Cerebellar cortex (tissue), 1 donor: Measurements from ENCODE around the gene BHMT.
A peak's percentile ranks its signal among the peaks of the same experiment; 100 is the strongest.
"Not testable (repeated sequence)": the region's sequence is repeated elsewhere in the genome, so short reads cannot be mapped to it uniquely, and the experiment has no call there.

ENCODE experiments used
- DNase-seq: peaks from one replicate; pipeline ENCODE4 v3.0.0-alpha.2; 2015; ENCODE audit warnings: low spot score

The BHMT gene

DNA sequence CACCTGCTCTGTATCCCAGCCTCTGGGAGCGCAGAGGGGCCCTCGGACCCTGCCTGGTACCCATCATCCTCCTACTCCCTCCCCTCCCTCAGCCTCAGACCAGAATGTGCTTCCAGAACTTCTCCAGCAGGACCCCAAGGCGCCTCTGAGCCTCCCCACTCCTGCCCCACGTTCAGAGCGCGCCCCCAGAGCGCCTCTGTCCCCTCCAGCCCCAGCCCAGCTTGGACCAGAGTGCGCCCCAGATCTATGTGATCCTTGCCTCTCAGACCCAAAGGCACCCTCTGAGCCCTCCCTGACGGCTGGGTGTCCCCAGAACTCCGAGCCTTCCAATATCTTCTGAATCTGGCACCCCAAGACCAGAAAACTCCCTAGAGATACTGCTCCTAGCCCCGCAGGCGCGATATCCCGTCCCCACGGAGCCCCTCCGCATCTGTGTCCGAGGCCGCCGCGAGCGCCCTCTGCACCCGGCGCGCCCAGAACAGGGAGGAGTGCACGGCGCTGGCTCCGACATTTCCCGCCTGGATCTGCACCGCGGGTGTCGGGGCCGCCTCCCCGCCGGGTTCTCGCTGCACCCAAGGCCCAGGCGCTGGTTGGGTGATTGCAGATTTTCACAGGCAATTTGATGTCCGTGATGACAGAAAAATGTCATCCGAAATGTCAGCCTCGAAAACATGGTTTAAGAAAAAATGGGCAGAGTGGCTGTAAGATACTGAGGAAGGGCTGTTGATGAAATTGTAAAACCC lies 522 bp downstream of the BHMT start:
- DNase-seq, result no peak

DNA sequence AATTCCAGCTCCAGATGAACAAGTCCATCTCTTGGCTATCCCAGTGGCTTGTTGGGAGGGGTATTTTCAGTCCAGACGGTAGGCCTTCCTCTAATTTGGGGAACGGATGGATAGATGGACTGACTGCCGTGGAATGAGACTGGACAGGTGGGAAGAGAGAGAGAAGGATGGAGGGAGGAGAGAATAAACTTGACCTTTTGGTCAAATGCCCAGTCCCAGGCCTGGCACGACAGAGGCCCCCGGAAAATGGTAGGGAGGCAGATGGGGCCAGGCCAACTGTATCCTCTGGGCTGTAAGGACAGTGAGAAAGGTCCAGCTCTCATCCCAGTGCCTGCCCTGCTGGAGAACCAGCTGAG lies 1.1 kb downstream of the BHMT start:
- DNase-seq, result no peak

DNA sequence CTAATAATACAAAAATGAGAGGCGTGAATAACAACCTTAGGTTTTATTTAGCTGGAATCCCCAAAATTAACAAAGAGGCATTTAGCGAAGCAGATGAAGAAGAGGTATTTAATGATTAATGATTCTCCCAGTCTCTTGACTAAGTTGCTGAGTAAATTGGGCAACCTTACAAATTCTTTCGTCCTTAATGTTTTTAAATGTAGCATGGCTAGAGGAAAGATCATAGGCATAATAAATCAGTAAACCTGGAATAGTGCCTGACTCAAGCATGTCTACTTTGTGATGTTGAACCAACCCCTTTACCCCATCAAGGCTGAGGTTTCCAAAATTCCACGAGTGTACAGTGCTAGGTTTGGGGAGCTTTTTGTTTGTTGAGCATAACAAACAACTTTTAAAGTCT lies 7.9 kb downstream of the BHMT start:
- DNase-seq, result no peak

GRCh38 chr5:79120221-79120620 lies 8.6 kb downstream of the BHMT start:
- no peak for DNase-seq

DNA sequence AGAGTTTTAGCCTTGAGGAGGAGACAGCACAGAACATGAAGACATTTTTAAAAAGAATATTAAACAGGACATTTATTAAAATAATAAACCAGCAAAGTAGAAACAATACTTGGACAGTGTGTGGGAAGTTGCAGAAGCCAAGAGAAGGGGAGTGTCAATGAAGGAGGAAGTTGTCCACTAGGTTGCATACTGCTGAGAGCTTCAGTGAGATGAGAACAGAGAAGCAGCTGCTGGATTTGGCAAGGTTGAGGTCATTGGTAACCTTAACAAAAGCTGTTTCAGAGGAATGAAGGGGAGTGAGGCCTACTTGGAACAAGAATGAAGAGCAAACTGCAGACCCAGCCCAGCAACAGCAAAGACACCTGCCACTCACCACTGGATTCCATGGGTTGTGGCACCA lies 11.4 kb downstream of the BHMT start:
- DNase-seq, result no peak

DNA sequence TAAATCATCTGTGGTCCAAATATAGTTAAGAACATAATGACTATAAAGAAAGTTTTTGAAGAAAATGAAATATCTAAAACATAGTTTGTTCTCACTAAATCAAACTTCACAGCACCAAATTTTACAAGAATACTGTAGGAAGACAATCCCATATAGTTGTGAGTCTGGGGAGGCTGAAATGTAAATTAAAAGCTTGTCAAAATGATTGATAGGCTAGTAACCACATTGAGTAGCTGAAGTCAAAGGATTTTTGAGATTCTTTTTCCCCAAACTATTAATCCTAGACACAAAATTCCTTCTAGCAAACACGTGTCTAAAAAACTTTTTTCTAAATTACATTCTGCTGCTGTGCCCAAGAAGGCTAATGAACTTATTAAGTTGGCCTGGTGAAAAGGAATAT lies 13.0 kb downstream of the BHMT start:
- no peak for DNase-seq

- no peak for DNase-seq
Measured at GRCh38 chr5:79130781-79131180, 19.2 kb downstream of the BHMT start.

- DNase-seq, result peak; percentile 61
Measured at GRCh38 chr5:79133121-79133656, 21.6 kb downstream of the BHMT start.

GRCh38 chr5:79133657-79134451 lies 22.2 kb downstream of the BHMT start:
- peak; percentile 83 for DNase-seq

DNA sequence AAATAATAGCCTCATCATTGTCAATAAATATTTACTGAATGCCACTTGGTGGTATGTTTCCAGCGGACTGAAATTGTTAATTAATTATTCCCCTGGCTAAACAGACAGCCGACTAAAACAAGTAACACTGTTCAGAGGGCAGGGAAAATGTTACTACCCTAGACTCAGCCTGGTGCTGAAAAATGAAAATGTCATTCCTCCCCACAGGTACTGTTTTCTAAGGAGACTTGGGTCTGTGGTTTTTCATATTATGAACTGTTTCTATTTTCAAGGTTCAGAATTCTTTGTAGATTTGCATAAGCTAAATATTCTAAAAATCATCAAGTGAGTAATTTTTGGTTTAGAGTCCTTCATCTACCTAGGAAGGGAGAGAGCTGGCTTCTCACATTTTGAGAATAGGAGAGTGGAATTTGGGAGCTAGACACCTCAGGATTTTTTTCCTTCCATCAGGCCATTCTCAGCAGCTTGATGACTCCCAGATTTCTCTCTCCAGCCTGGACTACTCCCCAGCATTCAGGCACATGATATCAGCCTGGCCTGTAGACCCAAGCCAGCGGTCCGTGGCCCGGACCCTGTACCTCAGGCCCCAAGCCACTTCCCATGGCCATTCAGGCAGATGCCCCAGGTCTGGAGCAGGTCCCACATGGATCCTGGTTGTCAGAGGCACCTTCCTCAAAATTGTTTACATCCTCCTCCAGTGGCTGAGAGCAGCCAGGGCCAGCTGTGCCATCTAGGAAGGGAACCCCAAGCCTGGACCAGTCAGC lies 24.4 kb downstream of the BHMT start:
- no peak for DNase-seq

- no peak for DNase-seq
Measured at GRCh38 chr5:79136618-79137017, 25.0 kb downstream of the BHMT start.

- DNase-seq, result no peak
Measured at GRCh38 chr5:79140553-79140952, 28.9 kb downstream of the BHMT start.

DNA sequence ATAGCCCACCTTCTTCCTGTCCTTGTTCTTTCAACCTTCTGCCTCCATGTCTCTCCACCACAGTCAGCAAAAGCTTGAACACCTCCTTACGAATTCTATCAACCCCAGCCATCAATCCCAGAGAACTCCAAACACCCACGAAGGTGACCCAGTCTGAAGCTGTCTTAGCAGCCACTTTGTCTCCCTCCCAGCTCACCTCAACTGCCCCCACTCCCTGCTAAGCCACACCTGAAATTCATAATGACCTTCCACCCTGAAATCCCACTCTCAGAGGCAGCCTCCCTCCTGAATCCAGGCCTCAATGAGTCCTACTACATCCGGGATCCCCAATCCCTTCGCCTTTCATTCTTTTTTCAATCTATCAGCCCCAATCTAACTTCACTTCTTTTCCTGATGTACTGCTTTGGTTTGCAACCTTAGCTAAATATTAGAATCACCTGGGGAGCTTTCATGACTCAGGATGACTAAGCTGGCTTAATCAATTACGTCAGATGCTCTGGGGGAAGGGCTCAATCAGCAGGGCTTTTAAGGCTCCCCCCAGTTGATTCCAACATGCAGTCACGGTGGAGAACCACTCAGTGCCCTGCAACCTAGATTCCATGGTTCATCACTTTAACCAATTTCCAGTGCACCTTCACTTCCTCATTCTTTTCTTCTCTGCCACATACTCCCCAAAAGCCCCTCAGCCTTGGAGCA lies 32.2 kb downstream of the BHMT start:
- DNase-seq, result no peak

DNA sequence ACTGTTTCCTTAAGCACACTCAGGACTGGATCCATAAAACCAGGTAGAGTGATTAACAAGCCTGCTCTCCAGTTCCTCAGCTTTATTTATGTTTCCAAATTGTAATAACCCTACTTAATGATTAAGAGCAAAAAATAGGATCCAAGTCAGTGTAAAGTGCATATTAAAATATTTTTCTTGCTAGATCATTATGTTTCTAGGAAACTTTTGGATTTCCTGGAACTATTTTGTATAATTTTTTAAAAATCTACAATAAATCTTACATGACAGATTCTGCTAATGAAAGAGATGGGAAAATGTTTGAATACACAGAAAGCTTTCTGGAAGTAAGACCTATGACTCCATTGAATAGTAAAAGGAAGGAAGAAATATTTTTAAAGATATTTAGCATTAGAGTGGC lies 35.5 kb downstream of the BHMT start:
- DNase-seq, result no peak

DNA sequence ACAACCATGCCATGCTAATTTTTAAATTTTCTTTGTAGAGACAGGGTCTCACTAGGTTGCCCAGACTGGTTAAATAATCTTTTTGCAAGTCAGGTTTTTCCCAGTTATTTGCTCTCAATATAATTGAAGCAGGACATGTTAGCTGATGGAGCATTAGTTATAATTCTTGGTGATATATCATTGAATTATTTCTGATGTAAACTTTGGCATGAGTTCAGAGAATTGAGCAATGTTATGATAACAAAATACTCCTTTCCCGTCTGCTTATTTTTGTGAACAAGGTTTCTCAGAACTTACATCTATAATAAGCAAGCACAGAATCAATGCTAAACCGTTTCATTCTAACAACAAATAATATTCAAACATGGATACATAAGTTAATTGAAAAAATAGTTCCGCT lies 37.8 kb downstream of the BHMT start:
- no peak for DNase-seq

GRCh38 chr5:79151942-79152671 lies 40.5 kb downstream of the BHMT start:
- no peak for DNase-seq

DNA sequence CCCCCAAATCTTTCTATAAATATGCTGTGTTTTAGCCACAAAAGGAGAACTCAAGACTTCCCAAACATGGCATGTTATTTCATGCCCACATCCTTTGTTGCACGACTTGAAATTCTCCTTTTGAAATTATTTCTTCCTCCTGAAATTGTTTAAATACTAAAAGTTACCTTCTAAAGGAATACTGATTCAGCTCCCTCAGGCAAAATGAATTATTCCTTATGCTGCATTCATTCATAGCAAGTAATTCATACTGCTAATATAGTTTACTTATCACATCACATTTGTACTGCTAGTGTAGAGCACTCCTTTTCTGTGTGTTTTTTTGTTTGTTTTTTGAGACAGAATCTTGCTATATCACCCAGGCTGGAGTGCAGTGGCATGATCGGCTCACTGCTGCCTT lies 45.7 kb downstream of the BHMT start:
- no peak for DNase-seq

GRCh38 chr5:79161647-79162046 lies 50.0 kb downstream of the BHMT start:
- DNase-seq, result not testable (repeated sequence)

DNA sequence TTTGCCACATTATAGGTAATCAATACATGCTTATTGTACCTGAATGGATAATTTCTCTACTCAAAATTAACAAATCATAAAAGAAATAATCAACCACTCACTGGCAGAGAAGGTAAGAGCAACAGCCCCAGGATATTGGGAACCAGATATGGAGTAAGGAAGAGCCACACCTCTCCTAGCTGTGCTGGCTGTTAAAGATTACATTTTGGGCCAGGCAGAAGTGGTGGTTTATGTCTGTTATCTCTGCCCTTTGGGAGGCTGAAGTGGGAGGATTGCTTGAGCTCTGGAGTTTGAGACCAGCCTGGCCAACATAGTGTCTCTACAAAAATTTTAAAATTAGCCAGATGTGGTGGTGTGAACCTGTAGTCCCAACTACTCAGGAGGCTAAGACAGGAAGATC lies 56.4 kb downstream of the BHMT start:
- DNase-seq, result no peak

DNA sequence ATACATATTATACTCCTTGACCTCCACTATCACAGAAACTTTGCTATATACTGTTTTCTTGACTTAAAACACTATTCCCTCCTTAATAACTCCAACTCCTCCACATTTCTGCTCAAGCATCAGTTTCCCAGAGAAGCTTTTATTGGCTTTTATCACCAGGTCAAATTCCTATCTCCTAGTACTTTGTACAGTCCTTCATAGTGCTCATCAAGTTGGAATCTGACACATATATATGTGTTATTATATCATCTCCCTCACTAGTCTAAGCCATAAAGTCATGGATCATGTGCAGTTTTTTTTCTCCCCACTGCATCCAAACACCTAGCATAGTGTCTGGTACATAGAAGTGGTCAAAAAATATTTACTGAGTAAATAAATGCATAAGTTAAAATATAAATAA lies 59.1 kb downstream of the BHMT start:
- no peak for DNase-seq

DNA sequence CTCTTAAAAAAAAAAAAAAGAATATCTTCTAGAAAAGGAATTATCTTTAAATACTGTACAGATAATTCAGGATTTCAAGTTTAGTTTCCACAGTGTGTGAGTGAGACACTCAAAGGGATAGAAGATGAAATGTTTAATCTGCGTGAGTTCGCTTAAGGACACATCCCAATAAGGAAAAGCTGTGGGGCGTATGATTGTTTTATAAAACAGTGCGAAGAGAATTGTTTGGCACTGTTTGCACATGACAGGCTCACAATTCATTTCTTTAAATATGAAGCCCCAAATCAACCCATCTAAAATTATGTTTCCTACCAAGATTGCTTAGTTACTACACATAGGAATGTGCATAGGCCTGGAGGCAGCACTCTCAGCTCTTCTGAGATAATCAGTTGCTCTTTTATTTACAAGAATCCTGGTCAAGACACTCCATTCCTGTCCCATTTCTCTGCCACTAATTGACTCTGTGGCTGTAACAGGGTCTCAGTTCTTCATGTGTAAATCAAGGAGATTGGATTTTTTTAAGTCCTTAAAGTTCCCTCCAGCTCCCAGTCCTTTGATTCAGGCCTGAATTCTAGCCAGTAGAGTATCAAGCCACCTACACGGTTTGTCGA lies 60.1 kb downstream of the BHMT start:
- no peak for DNase-seq
